Measurements from ENCODE around the gene DLL1. TPM values are rescaled to one million over a fixed set of nuclear protein-coding genes. Genes with fewer than 3 reads are reported as not detected.

DLL1 gene
- total RNA-seq, 4 donors from 2014 or later: 40.6 to 53.7 (median 47.5) TPM

DNA sequence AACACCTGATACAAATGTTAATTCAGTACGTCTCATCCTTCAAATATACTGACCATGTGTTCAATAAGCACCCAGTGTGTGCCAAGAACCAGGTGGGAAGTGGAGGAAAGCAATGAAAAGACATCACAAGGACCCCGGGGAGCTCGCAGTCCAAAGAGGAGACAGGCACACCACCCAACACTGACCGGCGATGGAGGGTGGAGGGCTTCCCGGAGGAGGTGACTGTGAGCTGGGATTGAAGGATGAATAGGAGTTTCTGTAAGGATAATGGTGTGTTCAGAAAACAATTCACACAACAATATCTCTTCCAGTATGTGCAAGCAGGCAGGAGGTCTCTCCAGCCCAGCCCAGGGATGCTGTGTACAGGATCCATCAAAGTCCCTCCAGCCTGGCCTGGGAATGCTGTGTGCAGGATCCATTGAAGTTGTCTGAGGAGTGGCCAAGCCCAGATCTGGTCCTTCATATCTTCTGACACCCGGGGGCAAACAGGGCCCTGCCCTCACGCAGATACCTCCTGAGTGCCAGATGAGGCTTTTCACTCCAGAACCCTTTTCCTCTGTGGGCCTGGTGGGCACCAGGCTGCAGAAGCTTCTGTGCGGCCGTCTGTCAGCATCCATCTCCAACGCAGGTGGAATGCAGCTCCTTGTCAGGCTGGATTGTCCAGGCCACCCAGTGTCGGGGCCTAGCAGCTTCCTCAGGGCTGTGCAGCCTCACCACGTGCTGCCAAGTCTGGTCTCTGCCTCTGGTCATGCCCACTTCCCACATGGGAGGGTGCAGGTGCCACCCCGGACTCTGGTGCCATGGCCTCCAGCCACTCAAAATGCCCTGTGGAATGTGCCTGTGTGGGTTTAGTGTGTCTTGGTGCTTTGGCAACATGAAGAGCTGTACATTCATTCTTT is 36.3 kb downstream of the DLL1 start:
- DNase-seq (ENCODE audit: low spot score in 2 of 2): no peak
- intact Hi-C loops (cut with DNase I; ENCODE audit: low total_unique reads): no loop called here
- H3K4me3 ChIP-seq (ENCODE audit: low read depth, poor library complexity, severe bottlenecking): no peak overlapping the region
- TF ChIP-seq, protein P1, sequence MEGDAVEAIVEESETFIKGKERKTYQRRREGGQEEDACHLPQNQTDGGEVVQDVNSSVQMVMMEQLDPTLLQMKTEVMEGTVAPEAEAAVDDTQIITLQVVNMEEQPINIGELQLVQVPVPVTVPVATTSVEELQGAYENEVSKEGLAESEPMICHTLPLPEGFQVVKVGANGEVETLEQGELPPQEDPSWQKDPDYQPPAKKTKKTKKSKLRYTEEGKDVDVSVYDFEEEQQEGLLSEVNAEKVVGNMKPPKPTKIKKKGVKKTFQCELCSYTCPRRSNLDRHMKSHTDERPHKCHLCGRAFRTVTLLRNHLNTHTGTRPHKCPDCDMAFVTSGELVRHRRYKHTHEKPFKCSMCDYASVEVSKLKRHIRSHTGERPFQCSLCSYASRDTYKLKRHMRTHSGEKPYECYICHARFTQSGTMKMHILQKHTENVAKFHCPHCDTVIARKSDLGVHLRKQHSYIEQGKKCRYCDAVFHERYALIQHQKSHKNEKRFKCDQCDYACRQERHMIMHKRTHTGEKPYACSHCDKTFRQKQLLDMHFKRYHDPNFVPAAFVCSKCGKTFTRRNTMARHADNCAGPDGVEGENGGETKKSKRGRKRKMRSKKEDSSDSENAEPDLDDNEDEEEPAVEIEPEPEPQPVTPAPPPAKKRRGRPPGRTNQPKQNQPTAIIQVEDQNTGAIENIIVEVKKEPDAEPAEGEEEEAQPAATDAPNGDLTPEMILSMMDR (IDR thresholded peaks at IDR 0.05): no peak
- WGBS, 2 donors: 83% methylated on average over 12 to 14 of the region's 14 CpGs

GRCh38 chr6:170253910-170254269 is 37.0 kb downstream of the DLL1 start:
- TF ChIP-seq POLR2A (IDR thresholded peaks at IDR 0.05): no peak
- TF ChIP-seq, protein P1 (IDR thresholded peaks at IDR 0.05): no peak
- no peak overlapping the region for H3K4me3 ChIP-seq (ENCODE audit: low read depth, poor library complexity, severe bottlenecking)
- WGBS, 2 donors: 89 to 90% methylated on average over 9 of the region's 9 CpGs
- intact Hi-C loops (cut with DNase I; ENCODE audit: low total_unique reads): no loop called here
- DNase-seq (ENCODE audit: low spot score in 2 of 2): no peak

GRCh38 chr6:170253226-170253909 is 37.5 kb downstream of the DLL1 start:
- TF ChIP-seq, protein P1 (IDR thresholded peaks at IDR 0.05): no peak
- TF ChIP-seq POLR2A (IDR thresholded peaks at IDR 0.05): no peak
- WGBS, 2 donors: 88 to 90% methylated on average over 28 to 29 of the region's 30 CpGs
- intact Hi-C loops (cut with DNase I; ENCODE audit: low total_unique reads): no loop called here
- DNase-seq (ENCODE audit: low spot score in 2 of 2): no peak
- no peak overlapping the region for H3K4me3 ChIP-seq (ENCODE audit: low read depth, poor library complexity, severe bottlenecking)

DNA sequence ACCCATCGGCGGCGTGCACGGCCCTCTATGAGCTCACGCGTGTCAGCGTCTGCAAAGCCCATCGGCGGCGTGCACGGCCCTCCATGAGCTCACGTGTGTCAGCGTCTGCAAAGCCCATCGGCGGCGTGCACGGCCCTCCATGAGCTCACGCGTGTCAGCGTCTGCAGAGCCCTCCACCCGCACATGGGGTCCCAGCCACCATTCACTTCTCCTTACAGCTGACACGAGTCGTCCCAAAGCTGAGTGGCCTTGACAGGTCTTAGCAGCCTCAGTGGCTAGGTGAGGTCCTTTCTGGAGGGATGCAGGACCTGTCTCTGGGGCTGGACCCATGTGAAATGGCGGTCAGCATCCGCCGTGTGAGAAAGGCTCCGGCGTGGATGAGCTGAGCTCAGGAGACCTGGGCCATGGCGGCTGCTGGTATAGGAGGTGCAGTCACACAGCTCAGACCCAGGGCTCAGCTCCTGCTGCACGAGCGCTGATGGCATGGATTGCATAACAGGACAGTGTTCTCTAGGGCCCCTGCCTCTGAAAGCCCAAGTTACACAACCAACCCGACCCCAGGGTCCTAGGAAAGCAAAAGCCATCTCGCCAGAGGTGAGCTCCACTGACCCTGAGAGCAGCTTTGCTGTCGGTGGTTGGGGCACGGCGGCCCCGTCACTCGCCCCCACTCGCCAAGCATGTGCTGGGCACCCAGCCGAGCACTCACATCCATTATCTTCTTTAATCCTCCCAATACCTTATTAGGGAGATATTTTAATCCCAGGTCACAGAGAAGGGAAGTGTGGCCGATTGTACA is 38.9 kb downstream of the DLL1 start:
- no peak overlapping the region for H3K4me3 ChIP-seq (ENCODE audit: low read depth, poor library complexity, severe bottlenecking)
- intact Hi-C loops (cut with DNase I; ENCODE audit: low total_unique reads): no loop called here
- TF ChIP-seq POLR2A (IDR thresholded peaks at IDR 0.05): no peak
- TF ChIP-seq, protein P1 (IDR thresholded peaks at IDR 0.05): no peak
- DNase-seq (ENCODE audit: low spot score in 2 of 2): no peak
- 93 to 95% methylated on average over 39 to 41 of the region's 41 CpGs for WGBS, 2 donors

GRCh38 chr6:170250981-170251775 is 39.7 kb downstream of the DLL1 start:
- WGBS, 2 donors: 81 to 82% methylated on average over 21 of the region's 21 CpGs
- no peak overlapping the region for H3K4me3 ChIP-seq (ENCODE audit: low read depth, poor library complexity, severe bottlenecking)
- intact Hi-C loops (cut with DNase I; ENCODE audit: low total_unique reads): no loop called here
- no peak for TF ChIP-seq POLR2A (IDR thresholded peaks at IDR 0.05)
- TF ChIP-seq, protein P1 (IDR thresholded peaks at IDR 0.05): no peak
- no peak for DNase-seq (ENCODE audit: low spot score in 2 of 2)
